ENCODE results near the gene TSPAN5. TPM values are rescaled to one million over a fixed set of nuclear protein-coding genes. Genes with fewer than 3 reads are reported as not detected.

TSPAN5 gene
- total RNA-seq, 1 donor from 2014 or later = 61.4 TPM

DNA sequence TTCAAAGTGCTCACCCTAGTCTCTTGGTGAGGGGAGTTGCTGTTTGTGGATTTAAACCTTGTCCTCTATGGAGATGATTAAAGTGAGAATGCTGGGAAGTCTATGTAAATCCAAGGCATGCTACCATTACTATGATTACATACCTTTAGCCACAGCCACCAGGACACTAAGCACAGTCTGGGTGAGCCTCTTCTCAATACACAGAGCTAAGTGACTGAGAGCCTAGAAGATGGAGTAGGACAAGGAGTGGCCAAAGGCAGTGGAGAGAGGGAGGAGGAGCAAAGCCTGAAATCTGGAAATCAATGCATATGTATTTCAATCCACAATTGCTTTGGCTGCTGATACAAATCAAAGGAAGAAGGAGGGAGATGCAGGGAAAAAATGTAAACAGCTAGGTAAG, 12.7 kb upstream of the TSPAN5 start:
- no peak overlapping the region for H3K27ac Mint-ChIP-seq (ENCODE audit: unreplicated experiment)

DNA sequence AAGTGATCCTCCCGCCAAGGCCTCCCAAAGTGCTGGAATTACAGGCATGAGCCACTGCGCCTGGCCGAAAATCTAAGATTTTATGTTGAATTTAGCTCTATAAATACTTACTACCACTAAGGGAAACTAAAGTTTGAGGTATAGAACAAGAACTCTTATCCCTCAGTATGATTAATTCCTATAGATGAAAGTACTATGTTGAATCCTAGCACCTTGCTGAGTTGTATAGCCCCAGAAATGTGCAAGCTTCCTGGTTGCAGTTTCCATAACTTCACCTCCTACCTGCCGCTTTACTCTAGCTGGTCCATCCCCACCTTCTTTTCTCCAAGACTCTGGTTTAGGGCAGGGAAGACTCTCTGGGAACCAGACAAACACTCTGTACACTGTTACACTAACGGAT, 11.8 kb upstream of the TSPAN5 start:
- H3K4me2 ChIP-seq (ENCODE audit: low read length) = no peak overlapping the region
- Mint-ChIP-seq H3K27me3 (ENCODE audit: low read depth, unreplicated experiment) (peaks cover 8% of the 10 kb centered on the region), H3K36me3 (ENCODE audit: low read depth, unreplicated experiment) (peaks cover 3% of the 10 kb centered on the region), H3K27ac (ENCODE audit: unreplicated experiment) (no peak overlapping the region), H3K4me3 (ENCODE audit: unreplicated experiment) (no peak overlapping the region), H3K9me3 (ENCODE audit: unreplicated experiment) (no peaks in the 10 kb centered on the region), H3K4me1 (ENCODE audit: low read depth, unreplicated experiment) (no peaks in the 10 kb centered on the region)
- H3K4me1 ChIP-seq (ENCODE audit: insufficient read depth, low read length) = no peaks in the 10 kb centered on the region
- FAIRE-seq (no peak), DNase-seq (ENCODE audit: low read depth) (no peak)
- TF ChIP-seq EZH2 (IDR thresholded peaks at IDR 0.05; ENCODE audit: insufficient read depth, low read length) = no peak
- TF ChIP-seq, protein P1, sequence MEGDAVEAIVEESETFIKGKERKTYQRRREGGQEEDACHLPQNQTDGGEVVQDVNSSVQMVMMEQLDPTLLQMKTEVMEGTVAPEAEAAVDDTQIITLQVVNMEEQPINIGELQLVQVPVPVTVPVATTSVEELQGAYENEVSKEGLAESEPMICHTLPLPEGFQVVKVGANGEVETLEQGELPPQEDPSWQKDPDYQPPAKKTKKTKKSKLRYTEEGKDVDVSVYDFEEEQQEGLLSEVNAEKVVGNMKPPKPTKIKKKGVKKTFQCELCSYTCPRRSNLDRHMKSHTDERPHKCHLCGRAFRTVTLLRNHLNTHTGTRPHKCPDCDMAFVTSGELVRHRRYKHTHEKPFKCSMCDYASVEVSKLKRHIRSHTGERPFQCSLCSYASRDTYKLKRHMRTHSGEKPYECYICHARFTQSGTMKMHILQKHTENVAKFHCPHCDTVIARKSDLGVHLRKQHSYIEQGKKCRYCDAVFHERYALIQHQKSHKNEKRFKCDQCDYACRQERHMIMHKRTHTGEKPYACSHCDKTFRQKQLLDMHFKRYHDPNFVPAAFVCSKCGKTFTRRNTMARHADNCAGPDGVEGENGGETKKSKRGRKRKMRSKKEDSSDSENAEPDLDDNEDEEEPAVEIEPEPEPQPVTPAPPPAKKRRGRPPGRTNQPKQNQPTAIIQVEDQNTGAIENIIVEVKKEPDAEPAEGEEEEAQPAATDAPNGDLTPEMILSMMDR (IDR thresholded peaks at IDR 0.05; ENCODE audit: insufficient read depth, low read depth, low read length) = no peak
- H4K20me1 ChIP-seq (ENCODE audit: insufficient read depth, low read length) = no peaks in the 10 kb centered on the region
- H3K79me2 ChIP-seq (ENCODE audit: insufficient read depth, low read length) = no peaks in the 10 kb centered on the region
- H3K27me3 ChIP-seq (ENCODE audit: insufficient read depth, low read length) = no peaks in the 10 kb centered on the region
- no peak overlapping the region for H3K4me3 ChIP-seq (ENCODE audit: insufficient read depth, low read depth, low read length)
- no peak overlapping the region for H3K27ac ChIP-seq (ENCODE audit: low read depth, low read length)
- no peaks in the 10 kb centered on the region for H3K9me3 ChIP-seq (ENCODE audit: insufficient read depth, low read depth, low read length)
- no peak overlapping the region for H3K9ac ChIP-seq (ENCODE audit: low read length)
- no peaks in the 10 kb centered on the region for H3K36me3 ChIP-seq (ENCODE audit: insufficient read depth, low read length)
- no peak overlapping the region for H2AFZ ChIP-seq (ENCODE audit: low read depth, low read length)

More for the DNA sequence above, 12.7 kb upstream of the TSPAN5 start:
- Histone ChIP-seq H3K79me2 (ENCODE audit: insufficient read depth, low read length) (no peaks in the 10 kb centered on the region), H3K4me3 (ENCODE audit: insufficient read depth, low read depth, low read length) (no peak overlapping the region), H3K9ac (ENCODE audit: low read length) (no peak overlapping the region), H4K20me1 (ENCODE audit: insufficient read depth, low read length) (no peaks in the 10 kb centered on the region), H3K27ac (ENCODE audit: low read depth, low read length) (no peak overlapping the region), H3K4me1 (ENCODE audit: insufficient read depth, low read length) (no peaks in the 10 kb centered on the region), H2AFZ (ENCODE audit: low read depth, low read length) (no peak overlapping the region), H3K4me2 (ENCODE audit: low read length) (no peak overlapping the region), H3K27me3 (ENCODE audit: insufficient read depth, low read length) (no peaks in the 10 kb centered on the region), H3K9me3 (ENCODE audit: insufficient read depth, low read depth, low read length) (no peaks in the 10 kb centered on the region), H3K36me3 (ENCODE audit: insufficient read depth, low read length) (no peaks in the 10 kb centered on the region)
- H3K4me3 Mint-ChIP-seq (ENCODE audit: unreplicated experiment) = no peak overlapping the region
- H3K9me3 Mint-ChIP-seq (ENCODE audit: unreplicated experiment) = no peaks in the 10 kb centered on the region
- H3K36me3 Mint-ChIP-seq (ENCODE audit: low read depth, unreplicated experiment) = peaks cover 3% of the 10 kb centered on the region
- DNase-seq (ENCODE audit: low read depth) (no peak), FAIRE-seq (no peak)
- TF ChIP-seq, protein P1 (IDR thresholded peaks at IDR 0.05; ENCODE audit: insufficient read depth, low read depth, low read length) = no peak
- no peak for TF ChIP-seq EZH2 (IDR thresholded peaks at IDR 0.05; ENCODE audit: insufficient read depth, low read length)
- no peaks in the 10 kb centered on the region for H3K4me1 Mint-ChIP-seq (ENCODE audit: low read depth, unreplicated experiment)
- peaks cover 8% of the 10 kb centered on the region for H3K27me3 Mint-ChIP-seq (ENCODE audit: low read depth, unreplicated experiment)

DNA sequence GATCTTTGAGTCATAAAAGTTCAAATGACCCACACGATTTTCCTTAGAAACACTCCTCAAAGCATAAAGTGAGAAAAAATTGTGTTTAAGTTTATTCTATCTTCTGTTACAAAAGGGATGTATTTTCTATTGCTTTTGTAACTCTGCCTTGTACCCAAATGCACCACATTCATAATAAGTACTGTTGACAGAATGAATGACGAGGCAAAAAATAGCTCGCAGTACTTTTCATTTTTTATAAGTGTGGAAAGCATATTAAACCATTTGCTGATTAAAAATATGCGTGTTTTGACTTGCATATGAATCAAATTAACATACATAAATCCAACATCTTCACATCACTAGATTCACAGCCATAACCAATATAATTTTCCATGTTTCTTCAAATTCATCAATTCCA, 11.2 kb upstream of the TSPAN5 start:
- H3K4me1 Mint-ChIP-seq (ENCODE audit: low read depth, unreplicated experiment) = no peaks in the 10 kb centered on the region

More for the DNA sequence above, 11.2 kb upstream of the TSPAN5 start:
- TF ChIP-seq, protein P1 (IDR thresholded peaks at IDR 0.05; ENCODE audit: insufficient read depth, low read depth, low read length) = no peak
- no peak for TF ChIP-seq EZH2 (IDR thresholded peaks at IDR 0.05; ENCODE audit: insufficient read depth, low read length)
- Histone ChIP-seq H4K20me1 (ENCODE audit: insufficient read depth, low read length) (no peaks in the 10 kb centered on the region), H3K79me2 (ENCODE audit: insufficient read depth, low read length) (no peaks in the 10 kb centered on the region), H3K9me3 (ENCODE audit: insufficient read depth, low read depth, low read length) (no peaks in the 10 kb centered on the region), H3K27me3 (ENCODE audit: insufficient read depth, low read length) (no peaks in the 10 kb centered on the region), H3K4me1 (ENCODE audit: insufficient read depth, low read length) (no peaks in the 10 kb centered on the region), H3K4me2 (ENCODE audit: low read length) (no peak overlapping the region), H2AFZ (ENCODE audit: low read depth, low read length) (no peak overlapping the region), H3K36me3 (ENCODE audit: insufficient read depth, low read length) (no peaks in the 10 kb centered on the region), H3K4me3 (ENCODE audit: insufficient read depth, low read depth, low read length) (no peak overlapping the region), H3K9ac (ENCODE audit: low read length) (no peak overlapping the region), H3K27ac (ENCODE audit: low read depth, low read length) (no peak overlapping the region)
- Mint-ChIP-seq H3K27ac (ENCODE audit: unreplicated experiment) (no peak overlapping the region), H3K27me3 (ENCODE audit: low read depth, unreplicated experiment) (peaks cover 8% of the 10 kb centered on the region), H3K4me3 (ENCODE audit: unreplicated experiment) (no peak overlapping the region), H3K9me3 (ENCODE audit: unreplicated experiment) (no peaks in the 10 kb centered on the region), H3K36me3 (ENCODE audit: low read depth, unreplicated experiment) (peaks cover 3% of the 10 kb centered on the region)
- no peak for DNase-seq (ENCODE audit: low read depth)
- no peak for FAIRE-seq
